GM19035 (cell line): ENCODE measurements around the gene CHAD.
"Not testable (repeated sequence)": the region's sequence is repeated elsewhere in the genome, so short reads cannot be mapped to it uniquely, and the experiment has no call there.

ENCODE experiments used
- ATAC-seq: cut with Tn5 transposase; IDR thresholded peaks from one replicate; pipeline ENCODE4 v1.9.1; 2021; ENCODE audit not compliant: unreplicated experiment

CHAD gene

GRCh38 chr17:50430821-50431618 lies 37.7 kb downstream of the CHAD start:
- ATAC-seq: no peak

- no peak for ATAC-seq
Measured at GRCh38 chr17:50429793-50430192, 38.9 kb downstream of the CHAD start.

GRCh38 chr17:50428831-50429424 lies 39.8 kb downstream of the CHAD start:
- ATAC-seq: no peak

GRCh38 chr17:50428126-50428525 lies 40.6 kb downstream of the CHAD start:
- not testable (repeated sequence) for ATAC-seq

- ATAC-seq: no peak
Measured at GRCh38 chr17:50426814-50427787, 41.6 kb downstream of the CHAD start.

GRCh38 chr17:50426472-50426782 lies 42.3 kb downstream of the CHAD start:
- ATAC-seq: no peak

- peak; percentile 47 for ATAC-seq
Measured at GRCh38 chr17:50425682-50426471, 42.8 kb downstream of the CHAD start, which contains the start of gene ACSF2. TSS of gene ACSF2 (plus strand) at chr17:50426218. CDS start at chr17:50426262, 44 bp downstream.

- no peak for ATAC-seq
Measured at GRCh38 chr17:50424996-50425681, 43.5 kb downstream of the CHAD start.

- ATAC-seq: no peak
Measured at GRCh38 chr17:50424246-50424995, 44.3 kb downstream of the CHAD start.

- ATAC-seq: no peak
Measured at GRCh38 chr17:50423553-50424159, 45.0 kb downstream of the CHAD start.

- ATAC-seq: no peak
Measured at GRCh38 chr17:50422738-50423137, 45.9 kb downstream of the CHAD start.

GRCh38 chr17:50421308-50422051 lies 47.2 kb downstream of the CHAD start:
- no peak for ATAC-seq

GRCh38 chr17:50420419-50421112 lies 48.1 kb downstream of the CHAD start:
- ATAC-seq: no peak

GRCh38 chr17:50419577-50419976 lies 49.1 kb downstream of the CHAD start:
- ATAC-seq: not testable (repeated sequence)

GRCh38 chr17:50414808-50415207 lies 53.9 kb downstream of the CHAD start:
- ATAC-seq: no peak
